SK-N-SH treated with all-trans-retinoic acid at 6 μM for 48 hours (cell line): ENCODE data around the gene FBXO24.
"Not testable (repeated sequence)": the region's sequence is repeated elsewhere in the genome, so short reads cannot be mapped to it uniquely, and the experiment has no call there.

Experiments used
- ATAC-seq: fragments of 200-7000 bp; cut with Tn5 transposase; 3 replicates; pipeline ENCODE4 v1.9.1; 2020; ENCODE audit warnings: mild to moderate bottlenecking, moderate library complexity
- ARNTL ChIP-seq: fragments of 450-650 bp; formaldehyde crosslinking; IDR thresholded peaks from 2 replicates; pipeline ENCODE4 v1.5.0; 2020; ENCODE audit warnings: low read depth, mild to moderate bottlenecking, moderate library complexity, borderline replicate concordance
- BACH2 ChIP-seq: fragments of 250-450 bp; sonication (Bioruptor Pico); IDR thresholded peaks from 2 replicates; pipeline ENCODE4 v1.9.0; 2021; ENCODE audit warnings: mild to moderate bottlenecking, borderline replicate concordance
- CSDC2 ChIP-seq: fragments of 250-450 bp; sonication (Bioruptor Pico); IDR thresholded peaks from 2 replicates; pipeline ENCODE4 v1.5.0; 2020; ENCODE audit warnings: mild to moderate bottlenecking, moderate library complexity
- ESRRG ChIP-seq: fragments of 250-450 bp; sonication (Bioruptor Pico); IDR thresholded peaks from 2 replicates; pipeline ENCODE4 v1.6.1; 2021; ENCODE audit warnings: mild to moderate bottlenecking
- GLIS3 ChIP-seq: fragments of 250-450 bp; sonication (Bioruptor Pico); IDR thresholded peaks from 2 replicates; pipeline ENCODE4 v1.5.0; 2020; ENCODE audit warnings: mild to moderate bottlenecking, moderate library complexity
- ISL1 ChIP-seq: fragments of 250-450 bp; sonication (Bioruptor Pico); IDR thresholded peaks from 2 replicates; pipeline ENCODE4 v2.1.2; 2022; ENCODE audit warnings: mild to moderate bottlenecking, moderate library complexity
- OSR1 ChIP-seq: fragments of 250-450 bp; sonication (Bioruptor Pico); IDR thresholded peaks from 2 replicates; pipeline ENCODE4 v1.8.0; 2022; ENCODE audit warnings: moderate library complexity, mild to moderate bottlenecking, inconsistent platforms
- PATZ1 ChIP-seq: fragments of 250-450 bp; sonication (Bioruptor Pico); IDR thresholded peaks from 2 replicates; pipeline ENCODE4 v1.8.0; 2020; ENCODE audit warnings: mild to moderate bottlenecking, moderate library complexity, borderline replicate concordance
- POU6F1 ChIP-seq: fragments of 250-450 bp; sonication (Bioruptor Pico); IDR thresholded peaks from 2 replicates; pipeline ENCODE4 v1.8.0; 2021; ENCODE audit warnings: low read depth, mild to moderate bottlenecking, moderate library complexity, borderline replicate concordance
- PPARA ChIP-seq: fragments of 250-450 bp; sonication (Bioruptor Pico); IDR thresholded peaks from 2 replicates; pipeline ENCODE4 v1.5.0; 2020; ENCODE audit warnings: mild to moderate bottlenecking, borderline replicate concordance
- RARB ChIP-seq: fragments of 250-450 bp; sonication (Bioruptor Pico); IDR thresholded peaks from 2 replicates; pipeline ENCODE4 v1.8.0; 2021; ENCODE audit warnings: mild to moderate bottlenecking, moderate library complexity
- SNAI2 ChIP-seq: fragments of 250-450 bp; sonication (Bioruptor Pico); IDR thresholded peaks from 2 replicates; pipeline ENCODE4 v1.5.0; 2020; ENCODE audit warnings: mild to moderate bottlenecking, moderate library complexity
- TCF4 ChIP-seq: fragments of 250-450 bp; sonication (Bioruptor Pico); IDR thresholded peaks from 2 replicates; pipeline ENCODE4 v1.8.0; 2021; ENCODE audit warnings: mild to moderate bottlenecking, moderate library complexity, borderline replicate concordance
- TOX ChIP-seq: fragments of 250-450 bp; sonication (Bioruptor Pico); IDR thresholded peaks from 2 replicates; pipeline ENCODE4 v1.8.0; 2021; ENCODE audit warnings: mild to moderate bottlenecking, moderate library complexity, borderline replicate concordance
- TSHZ2 ChIP-seq: fragments of 250-450 bp; sonication (Bioruptor Pico); IDR thresholded peaks from 2 replicates; pipeline ENCODE4 v1.5.0; 2020; ENCODE audit warnings: mild to moderate bottlenecking, moderate library complexity
- ZC3H10 ChIP-seq: fragments of 250-450 bp; sonication (Bioruptor Pico); IDR thresholded peaks from 2 replicates; pipeline ENCODE4 v1.5.1; 2021; ENCODE audit warnings: mild to moderate bottlenecking, moderate library complexity
- ZFP3 ChIP-seq: fragments of 250-450 bp; sonication (Bioruptor Pico); IDR thresholded peaks from 2 replicates; pipeline ENCODE4 v1.5.0; 2020; ENCODE audit warnings: mild to moderate bottlenecking, moderate library complexity
- ZFP30 ChIP-seq: fragments of 450-650 bp; formaldehyde crosslinking; IDR thresholded peaks from 2 replicates; pipeline ENCODE4 v1.5.0; 2022; ENCODE audit warnings: mild to moderate bottlenecking, moderate library complexity
- ZNF565 ChIP-seq: fragments of 450-650 bp; formaldehyde crosslinking; conservative IDR thresholded peaks from 2 replicates; pipeline ENCODE4 v1.5.0; 2020; ENCODE audit warnings: low read depth, mild to moderate bottlenecking, moderate library complexity
- ZNF70 ChIP-seq: fragments of 450-650 bp; formaldehyde crosslinking; IDR thresholded peaks from 2 replicates; pipeline ENCODE4 v1.5.0; 2020; ENCODE audit warnings: mild to moderate bottlenecking, moderate library complexity

The FBXO24 gene

GRCh38 chr7:100539436-100540006 lies 46.6 kb upstream of the FBXO24 start:
- no peak for ATAC-seq
- no peak for TF ChIP-seq TCF4
- TF ChIP-seq SNAI2 (CRISPR knock-in tag): no peak
- no peak for TF ChIP-seq ARNTL
- no peak for TF ChIP-seq ISL1 (CRISPR knock-in tag)
- no peak for TF ChIP-seq PPARA (CRISPR knock-in tag)
- no peak for TF ChIP-seq POU6F1
- no peak for TF ChIP-seq TOX
- no peak for TF ChIP-seq ZNF565
- no peak for TF ChIP-seq BACH2 (CRISPR knock-in tag)
- no peak for TF ChIP-seq ESRRG (CRISPR knock-in tag)

GRCh38 chr7:100540073-100540723 lies 45.9 kb upstream of the FBXO24 start:
- no peak for TF ChIP-seq TSHZ2 (CRISPR knock-in tag)
- no peak for TF ChIP-seq CSDC2
- TF ChIP-seq ZFP3 (CRISPR knock-in tag): no peak
- no peak for TF ChIP-seq POU6F1
- no peak for TF ChIP-seq TCF4
- TF ChIP-seq OSR1: no peak
- no peak for TF ChIP-seq ZC3H10 (CRISPR knock-in tag)
- TF ChIP-seq TOX: no peak
- no peak for TF ChIP-seq GLIS3 (CRISPR knock-in tag)
- TF ChIP-seq ISL1 (CRISPR knock-in tag): no peak
- TF ChIP-seq ZNF70 (CRISPR knock-in tag): no peak
- TF ChIP-seq ZFP30: no peak
- TF ChIP-seq RARB: no peak
- no peak for TF ChIP-seq ZNF565
- ATAC-seq: no peak

- not testable (repeated sequence) for ATAC-seq
Observed at GRCh38 chr7:100541309-100541708, 44.8 kb upstream of the FBXO24 start.

GRCh38 chr7:100543586-100543985 lies 42.5 kb upstream of the FBXO24 start:
- no peak for ATAC-seq
- no peak for TF ChIP-seq TOX
- TF ChIP-seq PATZ1: no peak
- TF ChIP-seq ESRRG (CRISPR knock-in tag): no peak
- TF ChIP-seq ZNF70 (CRISPR knock-in tag): no peak
- TF ChIP-seq ISL1 (CRISPR knock-in tag): no peak
- TF ChIP-seq SNAI2 (CRISPR knock-in tag): no peak
- TF ChIP-seq, all 23 proteins: peak for 0

- TF ChIP-seq SNAI2 (CRISPR knock-in tag): no peak
- no peak for TF ChIP-seq ISL1 (CRISPR knock-in tag)
- TF ChIP-seq CSDC2: no peak
- no peak for TF ChIP-seq PATZ1
- TF ChIP-seq ARNTL: no peak
- TF ChIP-seq, all 23 proteins: peak for 0
- no peak for ATAC-seq
Observed at GRCh38 chr7:100544386-100544785, 41.7 kb upstream of the FBXO24 start.
